H9 (cell line): ENCODE data around the gene UBA5. TPM values are rescaled to one million over a fixed set of nuclear protein-coding genes. Genes with fewer than 3 reads are reported as not detected.

Experiments used
- DNase-seq: peaks from one replicate; pipeline ENCODE4 v3.0.0-alpha.2; 2017
- H2AFZ ChIP-seq: one replicate; pipeline ENCODE4 v1.6.1; 2013; ENCODE audit warnings: mild to moderate bottlenecking, low read length, control low read depth, moderate library complexity
- H2AK5ac ChIP-seq: 2 replicates; pipeline ENCODE4 v1.6.1; 2013; ENCODE audit warnings: low read length, control low read depth, mixed read lengths; ENCODE audit not compliant: insufficient read length
- H2BK120ac ChIP-seq: one replicate; pipeline ENCODE4 v1.6.1; 2013; ENCODE audit warnings: low read depth, mild to moderate bottlenecking, low read length, control low read depth, inconsistent platforms; ENCODE audit not compliant: poor library complexity, severe bottlenecking
- H2BK12ac ChIP-seq: 2 replicates; pipeline ENCODE4 v1.6.1; 2013; ENCODE audit warnings: low read length, control low read depth, mixed read lengths, low read depth; ENCODE audit not compliant: insufficient read length
- H2BK15ac ChIP-seq: 2 replicates; pipeline ENCODE4 v1.6.1; 2013; ENCODE audit warnings: low read depth, low read length, control low read depth
- H2BK20ac ChIP-seq: one replicate; pipeline ENCODE4 v1.6.1; 2013; ENCODE audit warnings: low read depth, mild to moderate bottlenecking, low read length, control low read depth, inconsistent platforms; ENCODE audit not compliant: poor library complexity, severe bottlenecking
- H2BK5ac ChIP-seq: 2 replicates; pipeline ENCODE4 v1.6.1; 2013; ENCODE audit warnings: low read length, control low read depth, mixed read lengths; ENCODE audit not compliant: insufficient read length
- H3K14ac ChIP-seq: 2 replicates; pipeline ENCODE4 v1.6.1; 2013; ENCODE audit warnings: low read length, control low read depth; ENCODE audit not compliant: insufficient read depth
- H3K18ac ChIP-seq: 2 replicates; pipeline ENCODE4 v1.6.1; 2013; ENCODE audit warnings: low read depth, mild to moderate bottlenecking, mixed read lengths, low read length, control low read depth; ENCODE audit not compliant: insufficient read length
- H3K23ac ChIP-seq: 2 replicates; pipeline ENCODE4 v1.6.1; 2013; ENCODE audit warnings: low read length, control low read depth, mixed read lengths, low read depth; ENCODE audit not compliant: insufficient read length
- H3K23me2 ChIP-seq: 2 replicates; pipeline ENCODE4 v1.6.1; 2013; ENCODE audit warnings: low read depth, mild to moderate bottlenecking, mixed read lengths, low read length, control low read depth; ENCODE audit not compliant: insufficient read length, poor library complexity, severe bottlenecking
- H3K27ac ChIP-seq: 2 replicates; pipeline ENCODE4 v1.5.1; 2013; ENCODE audit warnings: low read length, control low read depth, mixed read lengths, low read depth; ENCODE audit not compliant: insufficient read length
- H3K27me3 ChIP-seq: 2 replicates; pipeline ENCODE4 v1.6.1; 2013; ENCODE audit warnings: low read length, control low read depth, inconsistent platforms; ENCODE audit not compliant: insufficient read depth
- H3K4ac ChIP-seq: 2 replicates; pipeline ENCODE4 v1.6.1; 2013; ENCODE audit warnings: low read depth, mild to moderate bottlenecking, control low read depth, inconsistent platforms, low read length, moderate library complexity
- H3K4me1 ChIP-seq: 2 replicates; pipeline ENCODE4 v1.6.1; 2013; ENCODE audit warnings: low read length, control low read depth, inconsistent platforms; ENCODE audit not compliant: insufficient read depth
- H3K4me2 ChIP-seq: 2 replicates; pipeline ENCODE4 v1.6.1; 2013; ENCODE audit warnings: low read length, control low read depth, mixed read lengths; ENCODE audit not compliant: insufficient read length, insufficient read depth
- H3K56ac ChIP-seq: 2 replicates; pipeline ENCODE4 v1.6.1; 2013; ENCODE audit warnings: low read depth, mild to moderate bottlenecking, mixed read lengths, low read length, control low read depth; ENCODE audit not compliant: insufficient read length
- H3K79me1 ChIP-seq: 2 replicates; pipeline ENCODE4 v1.6.1; 2013; ENCODE audit warnings: low read depth, mild to moderate bottlenecking, moderate library complexity, low read length, control low read depth, inconsistent platforms; ENCODE audit not compliant: insufficient read depth, poor library complexity, severe bottlenecking
- H3K79me2 ChIP-seq: 2 replicates; pipeline ENCODE4 v1.6.1; 2013; ENCODE audit warnings: low read length, control low read depth, inconsistent platforms; ENCODE audit not compliant: insufficient read depth
- H3K9ac ChIP-seq: 2 replicates; pipeline ENCODE4 v1.6.1; 2013; ENCODE audit warnings: low read length, control low read depth, mixed read lengths; ENCODE audit not compliant: insufficient read length; ENCODE audit errors: extremely low read depth
- H3K9me3 ChIP-seq: one replicate; pipeline ENCODE4 v1.6.1; 2013; ENCODE audit warnings: low read depth, low read length, inconsistent platforms; ENCODE audit not compliant: control insufficient read depth
- H3T11ph ChIP-seq: one replicate; pipeline ENCODE4 v1.6.1; 2013; ENCODE audit warnings: mild to moderate bottlenecking, low read length, control low read depth, inconsistent platforms
- H4K20me1 ChIP-seq: one replicate; pipeline ENCODE4 v1.6.1; 2013; ENCODE audit not compliant: control insufficient read depth, insufficient read length, insufficient read depth
- H4K5ac ChIP-seq: 2 replicates; pipeline ENCODE4 v1.6.1; 2013; ENCODE audit warnings: low read depth, mild to moderate bottlenecking, mixed read lengths, low read length, control low read depth; ENCODE audit not compliant: insufficient read length
- H4K8ac ChIP-seq: replicated peaks from 2 replicates; pipeline ENCODE4 v1.6.1; 2013; ENCODE audit warnings: low read length, control low read depth, mixed read lengths, low read depth; ENCODE audit not compliant: insufficient read length
- H4K91ac ChIP-seq: 2 replicates; pipeline ENCODE4 v1.6.1; 2013; ENCODE audit warnings: low read depth, mild to moderate bottlenecking, moderate library complexity, mixed read lengths, low read length, control low read depth; ENCODE audit not compliant: insufficient read length
- H3K27ac Mint-ChIP-seq, 3 experiments: 2 replicates in 2 of 3; 3 replicates in 1 of 3; pipeline ENCODE4 v1.8.0; 2020 to 2021; ENCODE audit warnings: mixed read lengths in 3 of 3, mild to moderate bottlenecking in 1 of 3, moderate library complexity in 1 of 3
- H3K27me3 Mint-ChIP-seq: 2 replicates; pipeline ENCODE4 v1.8.0; 2021; ENCODE audit warnings: low read depth, mild to moderate bottlenecking, moderate library complexity, mixed read lengths
- H3K36me3 Mint-ChIP-seq, 3 experiments: 2 replicates in 2 of 3; 3 replicates in 1 of 3; pipeline ENCODE4 v1.8.0; 2020 to 2021; ENCODE audit warnings: low read depth in 3 of 3, mixed read lengths in 3 of 3; ENCODE audit not compliant: insufficient read depth in 1 of 3
- H3K4me1 Mint-ChIP-seq, 2 experiments: 2 replicates each; pipeline ENCODE4 v1.8.0; 2020; ENCODE audit warnings: mixed read lengths in 2 of 2
- H3K4me3 Mint-ChIP-seq, 2 experiments: 2 replicates in 1 of 2; 3 replicates in 1 of 2; pipeline ENCODE4 v1.8.0; 2020 to 2021; ENCODE audit warnings: mild to moderate bottlenecking in 2 of 2, mixed read lengths in 2 of 2, moderate library complexity in 1 of 2
- H3K9me3 Mint-ChIP-seq, 2 experiments: 2 replicates in 1 of 2; 3 replicates in 1 of 2; pipeline ENCODE4 v1.8.0; 2020; ENCODE audit warnings: mild to moderate bottlenecking in 2 of 2, mixed read lengths in 2 of 2, moderate library complexity in 1 of 2
- WGBS: extraction: QIAGEN DNeasy Blood & Tissue Kit; methylation state at CpG from one replicate; pipeline ENCODE4 v1.1.7; 2013; ENCODE audit warnings: missing lambda C conversion rate, low lambda C conversion rate, mixed read lengths; ENCODE audit not compliant: insufficient read length; ENCODE audit errors: extremely low coverage; 5-methylcytosine and 5-hydroxymethylcytosine counted together
- total RNA-seq: library from RNA; stranded (reverse); gene quantifications from 2 replicates; pipeline ENCODE4 v1.2.1, GENCODE V29; 2021
- TF ChIP-seq, protein P1 (sequence below): fragments of 200-600 bp; sonication (generic); conservative IDR thresholded peaks from 3 replicates; pipeline ENCODE4 v1.8.0; 2021; ENCODE audit warnings: antibody characterized with exemption, mild to moderate bottlenecking

UBA5 gene
- total RNA-seq, 1 experiment from 2014 or later: 37.7 TPM

DNA sequence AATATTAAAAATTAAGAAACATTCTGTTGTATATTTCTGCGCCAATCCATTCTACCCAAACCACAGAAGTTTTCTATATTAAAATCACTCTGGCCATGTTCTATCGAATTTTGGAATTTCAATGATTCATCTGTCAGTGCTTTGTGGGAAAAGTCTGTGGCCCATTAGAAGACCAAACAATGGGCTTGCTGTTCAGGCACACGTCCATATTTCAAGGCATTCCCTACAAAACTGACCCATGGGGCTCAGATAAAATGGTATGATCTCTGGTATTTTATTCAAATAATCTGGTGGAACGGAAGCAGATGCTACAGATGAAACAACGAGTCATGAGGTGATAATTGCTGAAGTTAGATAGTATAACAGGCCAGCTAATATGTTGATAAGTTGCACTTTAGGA, 49.6 kb downstream of the UBA5 start:
- H4K20me1 ChIP-seq: no peaks in the 10 kb centered on the region
- no peak for DNase-seq
- H3K23me2 ChIP-seq: no peaks in the 10 kb centered on the region
- Mint-ChIP-seq H3K4me1 (no peaks in the 10 kb centered on the region), H3K27me3 (no peaks in the 10 kb centered on the region), H3K27ac (no peak overlapping the region), H3K9me3 (no peaks in the 10 kb centered on the region), H3K4me3 (no peak overlapping the region), H3K36me3 (peaks cover 2 to 31% (median 23%) of the 10 kb centered on the region in 3 experiments; a peak in 5 of 7 replicates)
- H3K9ac ChIP-seq: no peak overlapping the region
- H4K8ac ChIP-seq: no peak overlapping the region
- H3K23ac ChIP-seq: no peak overlapping the region
- H2AFZ ChIP-seq: no peak overlapping the region
- TF ChIP-seq, protein P1, sequence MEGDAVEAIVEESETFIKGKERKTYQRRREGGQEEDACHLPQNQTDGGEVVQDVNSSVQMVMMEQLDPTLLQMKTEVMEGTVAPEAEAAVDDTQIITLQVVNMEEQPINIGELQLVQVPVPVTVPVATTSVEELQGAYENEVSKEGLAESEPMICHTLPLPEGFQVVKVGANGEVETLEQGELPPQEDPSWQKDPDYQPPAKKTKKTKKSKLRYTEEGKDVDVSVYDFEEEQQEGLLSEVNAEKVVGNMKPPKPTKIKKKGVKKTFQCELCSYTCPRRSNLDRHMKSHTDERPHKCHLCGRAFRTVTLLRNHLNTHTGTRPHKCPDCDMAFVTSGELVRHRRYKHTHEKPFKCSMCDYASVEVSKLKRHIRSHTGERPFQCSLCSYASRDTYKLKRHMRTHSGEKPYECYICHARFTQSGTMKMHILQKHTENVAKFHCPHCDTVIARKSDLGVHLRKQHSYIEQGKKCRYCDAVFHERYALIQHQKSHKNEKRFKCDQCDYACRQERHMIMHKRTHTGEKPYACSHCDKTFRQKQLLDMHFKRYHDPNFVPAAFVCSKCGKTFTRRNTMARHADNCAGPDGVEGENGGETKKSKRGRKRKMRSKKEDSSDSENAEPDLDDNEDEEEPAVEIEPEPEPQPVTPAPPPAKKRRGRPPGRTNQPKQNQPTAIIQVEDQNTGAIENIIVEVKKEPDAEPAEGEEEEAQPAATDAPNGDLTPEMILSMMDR: no peak
- H3K79me1 ChIP-seq: no peaks in the 10 kb centered on the region
- no peaks in the 10 kb centered on the region for H3K9me3 ChIP-seq
- no peaks in the 10 kb centered on the region for H3K4me1 ChIP-seq
- H3K27me3 ChIP-seq: no peaks in the 10 kb centered on the region
- H3K18ac ChIP-seq: no peak overlapping the region
- no peak overlapping the region for H2BK15ac ChIP-seq
- no CpG with 5 or more reads among the region's 5 CpGs for WGBS
- no peak overlapping the region for H2AK5ac ChIP-seq
- H3K56ac ChIP-seq: no peak overlapping the region
- no peaks in the 10 kb centered on the region for H3K79me2 ChIP-seq
- H3K4ac ChIP-seq: no peak overlapping the region
- no peak overlapping the region for H2BK5ac ChIP-seq
- no peak overlapping the region for H2BK120ac ChIP-seq
- H2BK20ac ChIP-seq: no peak overlapping the region
- no peak overlapping the region for H2BK12ac ChIP-seq
- H3K4me2 ChIP-seq: no peak overlapping the region
- no peak overlapping the region for H4K5ac ChIP-seq
- H3K14ac ChIP-seq: no peak overlapping the region
- H3T11ph ChIP-seq: no peak overlapping the region
- no peak overlapping the region for H3K27ac ChIP-seq
- H4K91ac ChIP-seq: no peak overlapping the region
